ENCODE results near the gene MAGOH. TPM values are rescaled to one million over a fixed set of nuclear protein-coding genes. Genes with fewer than 3 reads are reported as not detected.

MAGOH gene
- total RNA-seq, 2 donors from 2014 or later = 65.2 TPM

DNA sequence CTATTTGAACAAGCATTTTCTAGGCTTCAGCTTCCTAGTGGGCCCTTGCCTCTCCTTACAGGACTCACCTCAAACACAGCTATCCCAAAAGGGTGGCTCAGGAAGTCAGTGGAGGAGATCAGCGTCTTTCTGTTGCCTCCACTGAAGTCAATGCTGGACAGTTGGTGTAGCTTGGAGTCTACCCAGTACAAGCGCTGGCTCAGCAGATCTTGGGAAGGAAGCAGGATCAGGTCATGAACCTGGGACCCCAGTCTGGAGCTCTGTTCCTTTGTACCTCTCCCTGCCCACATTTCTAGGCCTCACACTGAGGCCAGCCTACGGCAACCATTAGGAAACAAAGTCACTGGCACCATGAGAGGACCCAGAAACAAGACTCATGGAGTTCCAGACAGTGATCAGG lies 23.7 kb upstream of the MAGOH start:
- no peak overlapping the region for H3K27ac Mint-ChIP-seq

GRCh38 chr1:53260631-53261247 lies 22.4 kb upstream of the MAGOH start:
- H3K4me1 Mint-ChIP-seq (ENCODE audit: low read depth) = no peaks in the 10 kb centered on the region
- H3K36me3 Mint-ChIP-seq (ENCODE audit: insufficient read depth in 2 of 2) = peaks cover 15 to 30% of the 10 kb centered on the region in 2 donors
- DNase-seq (no peak), ATAC-seq (replicated peaks in 1 of 2) (no peak)
- no peak overlapping the region for H3K27ac Mint-ChIP-seq
- H3K4me3 Mint-ChIP-seq = no peak overlapping the region
- no peaks in the 10 kb centered on the region for H3K9me3 Mint-ChIP-seq
- no peaks in the 10 kb centered on the region for H3K27me3 Mint-ChIP-seq (ENCODE audit: low read depth)

More for the DNA sequence above, 23.7 kb upstream of the MAGOH start:
- peaks cover 17 to 30% of the 10 kb centered on the region in 2 donors for H3K36me3 Mint-ChIP-seq (ENCODE audit: insufficient read depth in 2 of 2)
- no peak for DNase-seq
- H3K9me3 Mint-ChIP-seq = no peaks in the 10 kb centered on the region
- no peaks in the 10 kb centered on the region for H3K4me1 Mint-ChIP-seq (ENCODE audit: low read depth)
- no peak overlapping the region for H3K4me3 Mint-ChIP-seq
- H3K27me3 Mint-ChIP-seq (ENCODE audit: low read depth) = no peaks in the 10 kb centered on the region
- no peak for ATAC-seq (replicated peaks in 1 of 2)

DNA sequence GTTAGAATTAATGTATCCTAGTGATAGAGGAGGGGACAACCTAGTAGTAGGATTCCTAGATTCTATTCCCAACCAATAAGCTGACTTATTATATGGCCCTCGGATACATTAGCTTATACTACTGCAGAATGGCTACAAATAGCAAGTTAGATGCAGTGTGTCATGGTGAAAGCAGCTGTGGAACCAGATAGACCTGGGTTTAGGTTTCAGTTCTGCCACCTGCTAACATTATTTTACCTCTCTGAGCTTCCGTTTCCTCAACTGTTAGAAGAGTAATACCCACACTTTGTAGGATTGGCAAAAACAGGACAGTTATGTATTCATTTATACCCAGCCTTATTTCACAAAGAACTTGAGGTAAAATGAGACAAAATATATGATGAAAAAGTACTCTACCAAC lies 21.6 kb upstream of the MAGOH start:
- no peak for DNase-seq
- ATAC-seq (replicated peaks in 1 of 2) = no peak
- peaks cover 11 to 26% of the 10 kb centered on the region in 2 donors for H3K36me3 Mint-ChIP-seq (ENCODE audit: insufficient read depth in 2 of 2)
- H3K4me3 Mint-ChIP-seq = no peak overlapping the region
- no peaks in the 10 kb centered on the region for H3K27me3 Mint-ChIP-seq (ENCODE audit: low read depth)
- H3K9me3 Mint-ChIP-seq = no peaks in the 10 kb centered on the region
- no peak overlapping the region for H3K27ac Mint-ChIP-seq
- no peaks in the 10 kb centered on the region for H3K4me1 Mint-ChIP-seq (ENCODE audit: low read depth)

- Mint-ChIP-seq H3K27ac (no peak overlapping the region), H3K27me3 (ENCODE audit: low read depth) (no peaks in the 10 kb centered on the region), H3K4me1 (ENCODE audit: low read depth) (no peaks in the 10 kb centered on the region), H3K36me3 (ENCODE audit: insufficient read depth in 2 of 2) (peaks cover 7 to 19% of the 10 kb centered on the region in 2 donors), H3K4me3 (no peak overlapping the region), H3K9me3 (no peaks in the 10 kb centered on the region)
- ATAC-seq (replicated peaks in 1 of 2) (no peak), DNase-seq (no peak)
Measured at GRCh38 chr1:53258216-53258615, 19.9 kb upstream of the MAGOH start.

- ATAC-seq (replicated peaks in 1 of 2) (no peak), DNase-seq (no peak)
- peaks cover 7 to 19% of the 10 kb centered on the region in 2 donors for H3K36me3 Mint-ChIP-seq (ENCODE audit: insufficient read depth in 2 of 2)
- no peak overlapping the region for H3K27ac Mint-ChIP-seq
- H3K4me3 Mint-ChIP-seq = no peak overlapping the region
- no peaks in the 10 kb centered on the region for H3K27me3 Mint-ChIP-seq (ENCODE audit: low read depth)
- no peaks in the 10 kb centered on the region for H3K9me3 Mint-ChIP-seq
- H3K4me1 Mint-ChIP-seq (ENCODE audit: low read depth) = no peaks in the 10 kb centered on the region
Measured at GRCh38 chr1:53257454-53258081, 19.2 kb upstream of the MAGOH start.

- no peak for ATAC-seq (replicated peaks in 1 of 2)
- Mint-ChIP-seq H3K9me3 (no peaks in the 10 kb centered on the region), H3K36me3 (ENCODE audit: insufficient read depth in 2 of 2) (peaks cover 7 to 20% of the 10 kb centered on the region in 2 donors), H3K27ac (no peak overlapping the region), H3K4me1 (ENCODE audit: low read depth) (no peaks in the 10 kb centered on the region), H3K27me3 (ENCODE audit: low read depth) (no peaks in the 10 kb centered on the region), H3K4me3 (no peak overlapping the region)
- DNase-seq = no peak
Measured at GRCh38 chr1:53256511-53257453, 18.5 kb upstream of the MAGOH start.

DNA sequence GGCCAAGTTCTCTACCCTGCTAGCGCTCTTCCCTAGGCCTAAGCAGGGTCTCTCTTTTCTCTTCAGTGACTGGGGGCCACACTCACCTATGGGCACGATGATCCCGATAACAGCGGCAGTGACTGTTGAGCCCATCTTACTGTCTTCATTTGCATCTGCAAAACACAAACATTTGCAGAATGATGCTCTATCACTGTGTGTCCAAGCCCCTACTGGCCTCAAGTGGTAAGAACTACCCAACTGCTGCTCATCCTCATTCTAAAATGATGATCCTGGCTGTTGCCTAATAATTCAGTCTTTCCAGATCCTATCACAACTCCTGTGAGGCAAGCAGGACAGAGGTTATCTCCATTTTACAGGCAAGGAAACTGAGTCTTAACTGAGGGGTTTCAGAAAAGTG lies 16.7 kb upstream of the MAGOH start:
- Mint-ChIP-seq H3K4me3 (no peak overlapping the region), H3K4me1 (ENCODE audit: low read depth) (no peaks in the 10 kb centered on the region), H3K9me3 (no peaks in the 10 kb centered on the region), H3K36me3 (ENCODE audit: insufficient read depth in 2 of 2) (peaks cover 8 to 22% of the 10 kb centered on the region in 2 donors), H3K27me3 (ENCODE audit: low read depth) (no peaks in the 10 kb centered on the region), H3K27ac (no peak overlapping the region)
- no peak for DNase-seq
- no peak for ATAC-seq (replicated peaks in 1 of 2)

DNA sequence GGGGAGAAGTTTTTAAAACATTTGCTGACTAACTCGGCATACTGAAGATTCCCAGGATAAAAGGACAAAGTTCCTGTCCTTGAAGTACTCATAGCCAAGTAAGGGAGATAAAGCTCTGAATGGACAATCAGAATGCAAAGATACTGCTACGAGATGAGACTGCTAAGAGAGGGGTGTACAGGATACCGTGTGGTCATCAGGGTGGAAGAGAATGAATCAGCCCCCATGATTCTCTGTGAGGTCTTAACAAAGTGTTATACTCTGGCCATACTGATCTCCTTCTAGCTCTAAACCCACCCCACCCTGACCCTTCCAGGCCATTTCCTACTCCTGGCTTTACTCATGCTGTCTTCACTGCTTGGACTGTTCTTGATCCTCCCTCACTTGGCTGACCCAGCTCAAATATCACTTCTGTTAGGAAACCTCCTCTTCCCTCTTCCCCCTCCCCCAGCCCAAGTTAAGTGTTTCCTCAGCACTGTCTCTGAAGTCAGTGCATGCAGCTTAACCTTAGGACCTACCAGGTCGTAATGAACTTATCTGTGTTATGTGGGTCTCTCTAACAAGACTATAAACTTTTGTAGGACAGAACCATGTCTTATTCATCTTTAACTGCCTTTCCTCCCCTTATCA lies 15.8 kb upstream of the MAGOH start:
- H3K27ac Mint-ChIP-seq = no peak overlapping the region
- H3K36me3 Mint-ChIP-seq (ENCODE audit: insufficient read depth in 2 of 2) = peaks cover 8 to 24% of the 10 kb centered on the region in 2 donors
- H3K4me3 Mint-ChIP-seq = no peak overlapping the region
- no peak for ATAC-seq (replicated peaks in 1 of 2)
- DNase-seq = no peak
- H3K27me3 Mint-ChIP-seq (ENCODE audit: low read depth) = no peaks in the 10 kb centered on the region
- H3K4me1 Mint-ChIP-seq (ENCODE audit: low read depth) = no peaks in the 10 kb centered on the region
- H3K9me3 Mint-ChIP-seq = no peaks in the 10 kb centered on the region

DNA sequence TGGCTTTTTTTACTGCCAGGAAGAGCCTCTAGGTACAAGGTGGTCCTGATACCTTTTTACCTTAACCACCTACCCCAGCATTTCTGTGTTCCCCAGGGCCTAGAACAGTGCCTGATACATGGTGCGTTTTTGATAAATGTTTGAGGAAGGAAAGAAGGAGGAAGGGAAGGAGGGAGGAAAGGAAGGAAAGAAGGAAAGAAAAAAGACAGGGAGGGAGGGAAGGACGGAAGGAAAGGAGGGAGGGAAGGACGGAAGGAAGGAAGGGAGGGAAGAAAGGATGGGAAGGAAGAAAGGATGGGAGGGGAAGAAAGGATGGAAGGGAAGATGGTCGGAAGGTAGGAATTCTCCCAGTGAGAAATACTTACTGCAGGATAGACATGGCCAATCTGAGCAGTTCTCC lies 12.0 kb upstream of the MAGOH start:
- Mint-ChIP-seq H3K4me3 (no peak overlapping the region), H3K27me3 (ENCODE audit: low read depth) (no peaks in the 10 kb centered on the region), H3K36me3 (ENCODE audit: insufficient read depth in 2 of 2) (peaks cover 7 to 13% of the 10 kb centered on the region in 2 donors), H3K4me1 (ENCODE audit: low read depth) (no peaks in the 10 kb centered on the region), H3K27ac (no peak overlapping the region), H3K9me3 (no peaks in the 10 kb centered on the region)
- DNase-seq (no peak), ATAC-seq (replicated peaks in 1 of 2) (no peak)

GRCh38 chr1:53249706-53250105 lies 11.4 kb upstream of the MAGOH start:
- no peaks in the 10 kb centered on the region for H3K9me3 Mint-ChIP-seq
- H3K27ac Mint-ChIP-seq = no peak overlapping the region
- ATAC-seq (replicated peaks in 1 of 2) (no peak), DNase-seq (no peak)
- no peaks in the 10 kb centered on the region for H3K27me3 Mint-ChIP-seq (ENCODE audit: low read depth)
- H3K4me3 Mint-ChIP-seq = no peak overlapping the region
- no peaks in the 10 kb centered on the region for H3K4me1 Mint-ChIP-seq (ENCODE audit: low read depth)
- H3K36me3 Mint-ChIP-seq (ENCODE audit: insufficient read depth in 2 of 2) = peaks cover 7 to 13% of the 10 kb centered on the region in 2 donors

GRCh38 chr1:53246261-53247134 lies 8.2 kb upstream of the MAGOH start:
- no peak overlapping the region for H3K4me3 Mint-ChIP-seq
- H3K27me3 Mint-ChIP-seq (ENCODE audit: low read depth) = no peaks in the 10 kb centered on the region
- H3K4me1 Mint-ChIP-seq (ENCODE audit: low read depth) = no peaks in the 10 kb centered on the region
- DNase-seq (no peak), ATAC-seq (replicated peaks in 1 of 2) (no peak)
- no peaks in the 10 kb centered on the region for H3K9me3 Mint-ChIP-seq
- H3K27ac Mint-ChIP-seq = no peak overlapping the region
- peaks cover 7 to 11% of the 10 kb centered on the region in 2 donors for H3K36me3 Mint-ChIP-seq (ENCODE audit: insufficient read depth in 2 of 2)

GRCh38 chr1:53244141-53244540 lies 5.8 kb upstream of the MAGOH start:
- Mint-ChIP-seq H3K4me3 (no peak overlapping the region), H3K4me1 (ENCODE audit: low read depth) (peaks cover under 1% of the 10 kb centered on the region), H3K9me3 (no peaks in the 10 kb centered on the region), H3K27ac (no peak overlapping the region), H3K27me3 (ENCODE audit: low read depth) (no peaks in the 10 kb centered on the region), H3K36me3 (ENCODE audit: insufficient read depth in 2 of 2) (peaks cover 3 to 4% of the 10 kb centered on the region in 2 donors)
- no peak for DNase-seq
- ATAC-seq (replicated peaks in 1 of 2) = no peak
